GM18499 (cell line): Measurements from ENCODE around the gene MED8.

Source experiments
- ATAC-seq: cut with Tn5 transposase; IDR thresholded peaks from one replicate; pipeline ENCODE4 v1.9.1; 2021; ENCODE audit warnings: moderate number of reproducible peaks; ENCODE audit not compliant: insufficient read depth, unreplicated experiment

MED8 gene, protein sequence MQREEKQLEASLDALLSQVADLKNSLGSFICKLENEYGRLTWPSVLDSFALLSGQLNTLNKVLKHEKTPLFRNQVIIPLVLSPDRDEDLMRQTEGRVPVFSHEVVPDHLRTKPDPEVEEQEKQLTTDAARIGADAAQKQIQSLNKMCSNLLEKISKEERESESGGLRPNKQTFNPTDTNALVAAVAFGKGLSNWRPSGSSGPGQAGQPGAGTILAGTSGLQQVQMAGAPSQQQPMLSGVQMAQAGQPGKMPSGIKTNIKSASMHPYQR

DNA sequence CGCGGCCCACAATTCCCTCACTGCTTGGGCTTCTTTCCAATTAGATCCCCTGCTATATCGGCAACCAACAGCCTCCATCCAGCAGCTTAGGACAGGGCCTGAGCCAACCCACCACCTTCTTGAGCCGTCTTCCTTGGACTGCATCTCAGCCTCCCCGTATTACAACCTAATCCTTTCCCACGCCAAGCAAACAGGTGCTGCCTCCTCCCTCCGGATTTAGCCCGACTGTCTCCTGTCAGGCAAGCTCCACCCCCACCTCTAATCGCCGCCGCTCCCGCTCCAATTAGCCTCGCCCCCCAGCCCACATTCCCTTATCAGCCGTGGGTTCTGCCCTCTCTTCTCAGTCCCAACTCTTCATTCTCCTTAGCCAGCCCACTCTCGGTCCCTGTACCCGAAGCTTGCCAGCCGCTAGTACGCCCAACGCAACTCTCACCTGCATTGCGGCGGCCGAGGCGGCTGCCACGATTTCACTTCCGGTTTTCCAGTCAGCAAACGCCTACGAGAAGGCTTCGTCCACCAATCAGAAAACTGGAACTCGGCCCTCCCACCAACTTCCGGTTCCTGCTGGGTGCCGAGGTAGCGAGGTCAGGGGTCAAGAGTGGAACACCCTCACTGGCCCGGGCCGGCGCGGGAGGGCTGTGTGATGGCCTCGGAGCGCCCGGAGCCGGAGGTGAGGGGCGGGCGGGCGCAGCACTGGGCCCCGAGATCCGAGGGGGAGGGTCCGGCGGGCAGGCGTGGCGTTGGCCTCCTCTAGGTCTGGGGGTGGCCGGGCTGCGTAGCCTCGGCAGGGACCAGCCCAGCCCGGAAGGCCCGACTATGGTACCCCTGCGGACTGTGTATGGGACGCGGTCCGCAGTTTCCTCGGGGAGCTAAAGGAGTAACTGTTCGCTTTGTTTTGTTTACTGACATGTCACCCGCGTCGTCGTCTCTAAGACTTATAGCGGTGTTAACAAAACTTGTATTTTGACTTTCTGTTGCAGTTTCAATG lies at the start of gene MED8, which contains the start of gene SZT2:
Gene MED8 (minus strand): TSS at position 475 of the 988 bp plus-strand sequence. CDS start 36 bp downstream, at position 439.
Gene SZT2 (plus strand): TSS at position 574 of the 988 bp plus-strand sequence. CDS start 70 bp downstream, at position 644.
- ATAC-seq = no peak

DNA sequence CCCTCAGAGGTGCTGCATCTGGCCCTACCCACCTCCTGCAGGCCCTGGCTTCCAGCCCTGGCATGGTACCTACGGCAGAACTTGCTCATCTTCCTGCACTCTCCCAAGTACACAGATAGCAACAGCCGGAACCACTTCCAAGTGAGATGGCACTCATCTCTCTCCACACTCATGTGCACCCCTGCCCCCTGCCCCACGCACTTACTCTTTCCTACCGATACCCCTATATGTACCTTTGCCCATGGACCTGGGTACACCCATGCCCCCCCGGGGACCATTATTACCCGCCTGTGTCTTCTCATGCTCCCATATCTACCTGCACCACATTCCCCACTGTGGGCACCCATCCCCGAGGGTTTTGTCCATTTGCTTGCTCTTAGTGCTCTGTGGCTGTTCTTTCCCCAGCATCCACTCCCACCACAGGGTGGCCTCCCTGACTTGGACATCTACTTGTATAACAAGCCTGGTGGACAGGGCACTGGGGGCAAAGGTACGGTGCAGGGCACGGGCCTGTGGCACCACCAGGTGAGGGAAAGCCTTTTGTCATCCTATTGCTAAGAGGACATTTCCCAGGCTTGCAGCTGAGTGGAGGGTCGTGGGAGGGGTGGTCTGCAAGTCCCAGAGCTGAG lies 49.5 kb upstream of the MED8 start:
- ATAC-seq = no peak

DNA sequence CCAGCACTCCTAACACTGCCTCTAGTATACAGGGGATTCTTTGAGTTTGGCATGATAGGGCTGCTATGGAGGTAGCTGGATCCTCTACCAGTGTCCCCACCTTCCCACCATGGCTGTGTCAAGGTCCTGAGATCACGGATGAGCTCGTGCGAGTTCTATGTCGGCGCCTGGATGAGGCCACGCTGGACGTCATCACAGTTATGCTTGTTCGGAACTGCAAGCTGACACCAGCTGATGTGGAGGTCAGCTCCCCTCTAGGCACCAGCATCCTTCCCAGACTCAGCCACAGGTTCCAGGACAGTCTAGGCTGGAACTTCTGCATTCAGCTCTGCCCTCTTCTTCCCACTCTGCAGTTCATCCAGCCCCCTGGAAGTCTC lies 49.0 kb upstream of the MED8 start:
- ATAC-seq = no peak

DNA sequence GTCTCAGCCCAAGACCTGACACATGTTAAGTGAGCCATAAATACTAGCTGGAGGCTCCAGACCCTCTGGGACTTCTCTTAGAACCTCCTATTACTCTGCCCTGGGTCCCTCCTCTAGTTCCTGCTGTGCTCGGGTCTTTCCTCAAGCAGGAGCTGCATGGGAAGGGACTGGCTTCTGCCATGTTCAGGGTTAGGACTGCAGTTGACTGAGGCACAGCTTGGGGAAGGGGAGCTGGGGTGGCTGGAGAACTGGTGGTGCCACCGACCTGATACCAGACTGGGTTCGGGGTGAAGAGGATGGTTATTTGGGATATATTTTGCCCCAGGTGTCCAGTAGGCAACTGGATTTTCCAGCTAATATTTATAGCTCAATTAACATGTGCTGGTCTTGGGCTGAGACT lies 48.4 kb upstream of the MED8 start:
- ATAC-seq = no peak

DNA sequence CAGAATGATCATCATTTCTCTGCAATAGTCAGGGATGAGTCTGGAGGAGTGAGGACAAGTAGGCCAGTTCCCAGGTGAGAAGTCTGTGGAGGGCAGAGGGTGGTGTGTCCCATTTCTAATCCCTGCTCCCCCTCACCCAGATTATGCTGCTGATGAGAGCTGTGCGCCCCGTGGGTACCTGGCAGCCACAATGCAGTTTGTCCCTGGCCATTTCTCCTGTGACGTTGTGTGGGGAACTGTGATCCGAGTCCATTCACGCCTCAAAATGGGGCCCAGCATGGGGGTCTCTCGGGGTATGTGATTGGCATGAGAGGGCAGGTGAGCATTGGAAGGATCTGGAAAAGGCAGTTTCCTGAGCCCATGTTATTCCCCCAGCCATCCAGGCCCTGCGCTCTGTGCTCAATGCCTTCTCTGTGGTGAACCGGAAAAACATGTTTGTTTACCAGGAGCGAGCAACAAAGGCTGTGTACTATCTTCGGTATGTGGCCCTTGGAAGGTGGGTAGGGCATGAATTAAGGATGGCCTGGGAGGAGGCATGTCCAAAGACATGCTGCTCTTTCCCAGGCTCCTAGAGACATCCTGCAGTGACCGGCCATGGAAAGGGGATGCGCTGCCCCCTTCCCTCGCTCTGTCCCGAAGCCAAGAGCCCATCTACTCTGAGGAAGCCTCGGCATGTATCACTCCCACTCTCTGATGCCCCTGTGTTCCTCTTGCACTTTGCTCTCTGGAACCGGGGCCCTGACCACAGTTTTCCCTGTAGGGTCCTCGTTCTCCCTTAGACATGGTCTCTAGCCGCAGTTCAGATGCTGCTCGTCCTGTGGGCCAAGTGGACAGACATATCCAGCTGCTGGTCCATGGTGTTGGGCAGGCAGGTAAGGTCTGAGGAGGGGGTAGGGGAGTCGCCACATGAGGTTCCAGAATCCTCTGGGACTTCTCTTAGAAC lies 47.7 kb upstream of the MED8 start:
- ATAC-seq = no peak

DNA sequence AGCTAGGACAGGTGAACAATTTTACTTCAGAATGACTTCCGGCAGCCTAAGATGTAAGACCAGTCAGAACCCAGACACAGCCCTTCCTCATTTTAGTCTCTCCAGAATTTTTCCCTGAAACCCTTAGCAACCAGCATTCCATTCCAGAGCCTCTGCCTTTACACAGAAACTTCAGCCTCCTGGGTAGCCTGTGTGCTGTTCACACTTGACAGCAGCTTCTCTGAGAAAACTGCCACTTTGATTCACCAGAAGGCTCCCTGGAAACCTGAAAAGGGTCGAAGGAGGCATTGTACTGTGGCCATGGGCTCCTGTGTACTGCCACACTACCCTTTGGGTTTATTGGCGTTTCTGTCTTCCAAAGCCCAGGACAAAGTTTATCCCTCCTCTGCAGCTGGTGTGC lies 46.8 kb upstream of the MED8 start:
- no peak for ATAC-seq

DNA sequence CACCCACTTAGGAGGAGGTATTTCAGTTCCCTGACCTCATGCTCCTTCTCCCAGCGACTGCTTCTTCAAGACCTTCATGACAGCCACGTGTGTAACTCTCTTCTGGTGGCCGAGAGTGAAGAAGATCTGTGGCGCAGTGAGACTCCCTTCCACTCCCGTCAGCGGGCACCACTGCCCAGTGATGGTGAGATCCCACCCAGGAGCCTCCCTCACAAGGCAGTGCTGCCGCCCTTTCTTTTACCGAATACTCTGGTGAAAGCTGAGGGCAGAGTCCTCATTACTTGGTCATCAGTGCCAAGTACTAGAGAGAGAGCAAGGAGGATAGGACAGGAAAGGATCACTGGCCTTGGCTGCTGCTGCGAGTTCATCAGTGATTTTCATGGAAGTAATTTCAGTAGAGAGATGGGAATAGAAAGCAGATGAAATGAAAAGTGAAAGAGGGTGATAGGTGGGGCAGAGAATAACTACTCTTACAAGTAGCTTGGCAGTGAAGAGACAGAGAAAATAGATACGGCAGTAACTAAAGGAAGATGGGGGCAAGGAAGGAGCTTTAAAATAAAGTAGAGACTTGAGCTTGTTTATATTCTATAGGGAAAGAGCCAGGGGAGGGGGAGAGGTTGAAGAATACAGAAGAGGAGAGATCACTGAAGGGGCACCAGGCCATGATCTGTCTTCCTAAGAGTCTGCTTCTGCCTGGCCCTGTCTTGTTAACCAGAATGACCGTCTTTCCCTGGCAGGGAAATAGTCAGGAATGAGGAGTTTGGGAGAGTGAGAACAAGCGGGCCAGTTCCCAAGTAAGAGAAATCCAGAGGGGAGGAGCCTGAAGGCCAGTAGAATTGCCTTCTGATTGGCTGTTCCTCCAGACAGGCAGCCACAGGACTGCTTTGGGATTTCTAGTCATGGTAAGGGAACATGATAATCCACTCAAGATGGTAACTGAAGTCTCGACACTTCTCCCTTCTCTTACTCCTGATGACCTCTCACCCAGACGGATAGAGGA lies 45.8 kb upstream of the MED8 start:
- no peak for ATAC-seq

DNA sequence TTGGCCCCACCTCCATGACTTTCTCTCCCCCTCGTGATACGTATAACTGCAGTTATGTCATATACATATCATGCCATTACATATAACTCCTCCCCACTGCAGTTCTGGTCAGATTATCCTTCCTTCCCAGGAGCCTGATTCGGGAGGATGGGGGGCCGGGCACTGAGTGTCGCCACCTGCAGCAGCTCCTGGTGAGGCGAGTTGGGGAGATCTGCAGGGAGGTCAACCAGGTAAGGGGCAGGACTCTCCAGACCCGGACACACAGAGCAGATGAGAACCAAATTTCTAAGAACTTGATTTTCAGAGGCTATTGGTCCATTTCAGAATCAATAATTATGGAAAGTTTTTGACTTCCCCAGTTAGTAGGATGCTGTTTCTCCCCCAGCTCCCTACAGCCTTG lies 44.7 kb upstream of the MED8 start:
- ATAC-seq = no peak

DNA sequence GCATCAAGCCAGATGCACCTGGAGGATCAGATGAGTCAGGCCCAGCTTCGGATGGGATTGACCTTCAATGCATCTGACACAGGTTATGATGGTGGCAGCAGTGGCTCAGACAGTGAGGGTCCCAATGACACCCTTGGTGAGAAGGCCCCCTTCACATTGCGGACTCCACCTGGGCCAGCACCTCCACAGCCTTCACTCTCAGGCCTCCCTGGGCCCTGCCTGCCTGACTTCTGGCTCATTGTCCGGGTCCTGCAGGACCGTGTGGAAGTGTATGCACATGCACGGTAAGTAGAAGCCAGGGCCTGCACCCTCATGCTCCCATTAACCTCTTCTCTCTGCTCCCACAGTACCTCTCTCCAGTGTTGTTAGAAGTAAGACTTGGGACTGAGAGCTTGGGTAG lies 43.3 kb upstream of the MED8 start:
- ATAC-seq = no peak

DNA sequence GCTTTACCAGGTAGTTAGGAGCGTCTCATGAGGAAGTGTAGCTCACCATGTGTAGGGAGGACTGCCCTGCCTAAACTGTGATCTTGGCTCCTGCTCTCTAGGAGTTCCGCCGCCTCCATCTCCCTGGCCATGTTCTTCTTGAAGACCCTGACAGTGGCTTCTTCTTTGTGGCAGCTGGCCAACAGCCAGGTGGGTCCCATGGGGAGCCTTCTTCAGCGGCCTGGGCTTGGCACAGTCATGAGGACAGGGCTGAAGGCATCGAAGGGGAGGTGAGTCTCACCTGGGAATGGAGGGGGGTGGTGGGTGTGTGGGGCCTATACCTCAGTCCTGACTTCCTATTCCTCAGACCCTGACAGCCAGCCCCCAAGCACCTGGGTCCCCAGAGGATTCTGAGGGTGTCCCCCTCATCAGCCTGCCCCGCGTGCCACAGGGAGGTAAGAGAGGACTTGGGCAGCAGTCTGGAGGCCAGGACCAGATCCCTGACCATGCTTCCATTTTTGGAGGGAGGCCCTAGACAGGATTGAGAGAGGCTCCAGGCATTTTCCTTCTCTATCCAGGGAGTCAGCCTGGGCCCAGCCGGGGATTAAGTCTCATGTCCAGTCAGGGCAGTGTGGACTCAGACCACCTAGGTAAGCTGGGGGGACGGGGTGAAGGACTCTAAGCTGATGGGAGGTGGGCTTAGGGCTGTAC lies 42.7 kb upstream of the MED8 start:
- ATAC-seq = no peak

DNA sequence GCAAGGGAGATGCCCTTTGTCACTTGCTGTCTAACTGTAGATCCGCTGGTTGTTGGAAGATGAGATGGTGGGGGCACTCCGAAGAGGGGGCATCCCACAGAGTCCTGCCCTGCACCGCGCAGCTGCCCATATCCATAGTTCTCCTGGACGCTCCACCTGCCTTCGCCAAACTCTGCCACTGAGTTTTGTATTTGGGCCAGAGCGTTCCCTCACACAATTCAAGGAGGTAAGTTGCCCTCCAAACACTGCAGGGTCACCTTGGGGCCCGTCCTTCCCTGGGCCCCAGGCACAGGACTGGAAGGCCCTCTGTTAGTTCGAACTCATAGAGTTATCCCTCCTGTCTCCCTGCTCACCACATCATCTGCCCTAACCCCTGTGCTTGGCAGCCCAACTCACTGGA lies 42.1 kb upstream of the MED8 start:
- no peak for ATAC-seq

DNA sequence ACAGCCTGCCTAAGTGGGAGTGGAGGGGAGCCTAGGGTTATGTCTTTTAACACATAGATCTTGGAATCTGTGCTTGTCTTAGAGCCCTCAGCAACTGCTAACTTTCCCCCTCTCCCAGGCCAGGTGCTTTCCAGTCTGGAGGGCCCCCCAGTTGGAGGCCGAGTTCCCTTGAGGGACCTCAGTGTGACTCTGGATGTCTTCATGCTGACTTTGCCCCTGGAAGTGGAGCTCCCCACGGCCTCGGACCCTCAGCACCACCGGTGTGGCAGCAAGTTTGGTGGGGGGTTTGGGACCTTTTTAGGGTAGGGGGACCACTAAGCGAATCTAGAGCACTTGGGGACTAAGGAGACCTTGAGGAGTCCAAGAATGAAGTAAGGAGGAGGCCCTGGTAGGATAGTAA lies 41.2 kb upstream of the MED8 start:
- ATAC-seq = no peak

DNA sequence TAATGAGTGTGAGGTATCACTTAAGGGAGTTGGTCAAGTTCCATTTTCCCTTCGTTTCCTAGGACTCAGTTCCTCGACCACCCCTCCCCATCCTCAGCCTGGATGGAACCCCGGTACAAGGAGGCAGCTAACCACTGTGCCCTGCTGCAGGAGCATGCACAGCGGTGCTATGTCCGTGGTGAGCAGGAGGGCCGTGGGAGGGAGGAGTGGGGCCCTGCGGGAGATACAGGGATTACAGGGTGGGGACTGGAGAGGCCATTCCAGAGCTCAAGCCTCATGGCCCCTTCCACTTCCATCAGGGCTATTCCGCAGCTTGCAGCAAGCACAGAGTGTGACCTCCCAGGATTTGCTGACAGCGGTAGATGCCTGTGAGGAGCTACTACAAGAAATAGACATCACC lies 38.3 kb upstream of the MED8 start:
- ATAC-seq = no peak

DNA sequence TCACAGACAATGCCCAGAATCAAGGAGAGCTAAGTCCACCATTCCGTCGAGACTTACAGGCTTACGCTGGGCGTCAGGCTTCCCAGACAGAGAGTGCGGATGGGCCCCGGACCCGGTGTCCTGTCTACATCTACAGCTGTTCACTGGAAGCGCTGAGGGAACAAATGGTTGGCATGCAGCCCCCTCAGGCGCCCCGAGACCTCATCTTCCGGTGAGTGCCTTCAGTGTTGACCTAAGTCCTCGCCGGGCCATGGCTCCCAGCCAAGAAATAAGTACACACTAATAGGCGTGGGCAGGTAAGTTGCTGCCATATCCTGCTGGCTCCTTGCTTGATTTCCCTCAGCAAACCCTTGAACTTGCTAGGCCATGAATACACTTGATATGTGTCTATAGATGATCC lies 37.9 kb upstream of the MED8 start:
- no peak for ATAC-seq

DNA sequence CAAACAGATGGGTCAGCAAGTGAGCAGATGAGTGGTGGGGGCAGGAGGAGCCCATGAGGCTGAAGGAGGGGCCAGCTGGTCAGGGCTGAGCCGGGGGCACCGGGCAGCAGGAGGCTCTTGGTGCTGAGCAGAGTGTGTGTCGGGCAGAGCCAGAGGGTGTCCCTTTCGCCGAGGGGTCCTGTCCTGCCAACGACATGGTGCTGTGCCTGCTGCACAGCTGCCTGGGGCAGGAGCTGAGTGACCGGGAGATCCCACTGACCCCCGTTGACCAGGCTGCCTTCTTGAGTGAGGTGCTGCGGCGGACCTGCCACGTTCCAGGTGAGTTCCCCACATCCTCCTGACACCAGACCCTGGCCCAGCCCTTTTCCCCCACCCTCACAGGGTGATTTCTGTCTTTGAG lies 36.6 kb upstream of the MED8 start:
- ATAC-seq = no peak

DNA sequence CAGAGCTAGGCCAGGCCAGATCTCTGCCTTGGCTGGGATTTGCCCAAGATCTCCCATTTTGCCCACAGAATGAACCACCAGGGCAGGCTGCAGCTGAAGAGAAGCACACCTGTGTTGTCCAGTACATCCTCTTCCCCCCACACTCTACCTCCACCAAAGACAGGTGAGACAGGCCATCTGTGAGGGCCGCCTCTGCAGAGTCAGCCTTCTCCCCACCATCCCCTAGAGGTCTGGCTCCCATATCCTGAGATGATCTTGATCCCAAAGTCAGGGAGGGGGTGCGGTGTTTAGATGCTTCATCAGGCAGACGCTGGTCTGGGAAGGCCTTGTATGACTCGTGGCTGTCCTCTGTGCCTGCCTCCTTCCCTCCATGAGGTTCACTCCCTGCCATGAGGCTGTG lies 35.4 kb upstream of the MED8 start:
- ATAC-seq = no peak

DNA sequence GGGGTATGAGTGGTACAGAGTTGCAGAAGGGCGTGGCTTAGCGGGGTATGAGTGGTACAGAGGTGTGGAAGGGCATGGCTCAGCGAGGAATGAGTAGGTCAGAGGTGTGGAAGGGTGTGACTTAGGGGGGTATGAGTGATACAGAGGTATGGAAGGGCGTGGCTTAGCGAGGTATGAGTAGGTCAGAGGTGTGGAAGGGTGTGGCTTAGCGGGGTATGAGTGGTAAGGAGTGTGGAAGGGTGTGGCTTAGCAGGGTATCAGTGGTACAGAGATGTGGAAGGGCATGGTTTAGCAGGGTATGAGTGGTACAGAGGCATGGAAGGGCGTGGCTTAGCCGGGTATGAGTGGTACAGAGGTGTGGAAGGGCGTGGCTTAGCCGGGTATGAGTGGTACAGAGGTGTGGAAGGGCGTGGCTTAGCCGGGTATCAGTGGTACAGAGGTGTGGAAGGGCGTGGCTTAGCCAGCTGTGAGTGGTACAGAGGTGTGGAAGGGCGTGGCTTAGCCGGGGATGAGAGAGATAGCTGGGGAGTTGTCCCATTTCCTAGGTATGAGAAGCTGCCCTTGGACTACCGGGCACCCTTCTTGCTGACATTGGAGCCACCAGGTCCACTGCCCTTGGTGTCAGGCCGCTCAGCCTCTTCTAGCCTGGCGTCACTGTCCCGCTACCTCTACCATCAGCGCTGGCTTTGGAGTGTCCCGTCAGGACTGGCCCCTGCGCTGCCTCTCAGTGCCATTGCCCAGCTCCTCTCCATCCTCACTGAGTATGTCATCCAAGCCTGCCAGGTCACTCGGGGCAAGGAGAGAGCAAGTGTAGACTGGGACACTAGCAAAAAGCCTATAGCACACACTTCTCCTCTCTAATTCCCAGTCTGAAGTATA lies 34.3 kb upstream of the MED8 start:
- ATAC-seq = no peak
